SK-N-SH treated with all-trans-retinoic acid at 6 μM for 48 hours (cell line): ENCODE results near the gene ATXN7.

Source experiments
- ATAC-seq: fragments of 200-7000 bp; cut with Tn5 transposase; 3 replicates; pipeline ENCODE4 v1.9.1; 2020; ENCODE audit warnings: mild to moderate bottlenecking, moderate library complexity
- ARNTL ChIP-seq: fragments of 450-650 bp; formaldehyde crosslinking; IDR thresholded peaks from 2 replicates; pipeline ENCODE4 v1.5.0; 2020; ENCODE audit warnings: low read depth, mild to moderate bottlenecking, moderate library complexity, borderline replicate concordance
- BACH2 ChIP-seq: fragments of 250-450 bp; sonication (Bioruptor Pico); IDR thresholded peaks from 2 replicates; pipeline ENCODE4 v1.9.0; 2021; ENCODE audit warnings: mild to moderate bottlenecking, borderline replicate concordance
- CSDC2 ChIP-seq: fragments of 250-450 bp; sonication (Bioruptor Pico); IDR thresholded peaks from 2 replicates; pipeline ENCODE4 v1.5.0; 2020; ENCODE audit warnings: mild to moderate bottlenecking, moderate library complexity
- CSRNP3 ChIP-seq: fragments of 250-450 bp; sonication (Bioruptor Pico); IDR thresholded peaks from 2 replicates; pipeline ENCODE4 v1.5.1; 2021; ENCODE audit warnings: mild to moderate bottlenecking, moderate library complexity
- ESRRG ChIP-seq: fragments of 250-450 bp; sonication (Bioruptor Pico); IDR thresholded peaks from 2 replicates; pipeline ENCODE4 v1.6.1; 2021; ENCODE audit warnings: mild to moderate bottlenecking
- GLIS3 ChIP-seq: fragments of 250-450 bp; sonication (Bioruptor Pico); IDR thresholded peaks from 2 replicates; pipeline ENCODE4 v1.5.0; 2020; ENCODE audit warnings: mild to moderate bottlenecking, moderate library complexity
- ISL1 ChIP-seq: fragments of 250-450 bp; sonication (Bioruptor Pico); IDR thresholded peaks from 2 replicates; pipeline ENCODE4 v2.1.2; 2022; ENCODE audit warnings: mild to moderate bottlenecking, moderate library complexity
- OSR1 ChIP-seq: fragments of 250-450 bp; sonication (Bioruptor Pico); IDR thresholded peaks from 2 replicates; pipeline ENCODE4 v1.8.0; 2022; ENCODE audit warnings: moderate library complexity, mild to moderate bottlenecking, inconsistent platforms
- PATZ1 ChIP-seq: fragments of 250-450 bp; sonication (Bioruptor Pico); IDR thresholded peaks from 2 replicates; pipeline ENCODE4 v1.8.0; 2020; ENCODE audit warnings: mild to moderate bottlenecking, moderate library complexity, borderline replicate concordance
- POU6F1 ChIP-seq: fragments of 250-450 bp; sonication (Bioruptor Pico); IDR thresholded peaks from 2 replicates; pipeline ENCODE4 v1.8.0; 2021; ENCODE audit warnings: low read depth, mild to moderate bottlenecking, moderate library complexity, borderline replicate concordance
- PPARA ChIP-seq: fragments of 250-450 bp; sonication (Bioruptor Pico); IDR thresholded peaks from 2 replicates; pipeline ENCODE4 v1.5.0; 2020; ENCODE audit warnings: mild to moderate bottlenecking, borderline replicate concordance
- RARB ChIP-seq: fragments of 250-450 bp; sonication (Bioruptor Pico); IDR thresholded peaks from 2 replicates; pipeline ENCODE4 v1.8.0; 2021; ENCODE audit warnings: mild to moderate bottlenecking, moderate library complexity
- SNAI2 ChIP-seq: fragments of 250-450 bp; sonication (Bioruptor Pico); IDR thresholded peaks from 2 replicates; pipeline ENCODE4 v1.5.0; 2020; ENCODE audit warnings: mild to moderate bottlenecking, moderate library complexity
- TOX ChIP-seq: fragments of 250-450 bp; sonication (Bioruptor Pico); IDR thresholded peaks from 2 replicates; pipeline ENCODE4 v1.8.0; 2021; ENCODE audit warnings: mild to moderate bottlenecking, moderate library complexity, borderline replicate concordance
- TSHZ2 ChIP-seq: fragments of 250-450 bp; sonication (Bioruptor Pico); IDR thresholded peaks from 2 replicates; pipeline ENCODE4 v1.5.0; 2020; ENCODE audit warnings: mild to moderate bottlenecking, moderate library complexity
- ZC3H10 ChIP-seq: fragments of 250-450 bp; sonication (Bioruptor Pico); IDR thresholded peaks from 2 replicates; pipeline ENCODE4 v1.5.1; 2021; ENCODE audit warnings: mild to moderate bottlenecking, moderate library complexity
- ZFP3 ChIP-seq: fragments of 250-450 bp; sonication (Bioruptor Pico); IDR thresholded peaks from 2 replicates; pipeline ENCODE4 v1.5.0; 2020; ENCODE audit warnings: mild to moderate bottlenecking, moderate library complexity
- ZNF565 ChIP-seq: fragments of 450-650 bp; formaldehyde crosslinking; conservative IDR thresholded peaks from 2 replicates; pipeline ENCODE4 v1.5.0; 2020; ENCODE audit warnings: low read depth, mild to moderate bottlenecking, moderate library complexity
- ZNF70 ChIP-seq: fragments of 450-650 bp; formaldehyde crosslinking; IDR thresholded peaks from 2 replicates; pipeline ENCODE4 v1.5.0; 2020; ENCODE audit warnings: mild to moderate bottlenecking, moderate library complexity
- ZNF8 ChIP-seq: fragments of 450-650 bp; formaldehyde crosslinking; IDR thresholded peaks from 2 replicates; pipeline ENCODE4 v1.5.0; 2020; ENCODE audit warnings: mild to moderate bottlenecking, moderate library complexity

The ATXN7 gene

GRCh38 chr3:63891518-63891917 lies 27.9 kb downstream of the ATXN7 start:
- TF ChIP-seq OSR1 (CRISPR knock-in tag) (no peak), RARB (no peak), ZNF8 (CRISPR knock-in tag) (no peak), BACH2 (CRISPR knock-in tag) (no peak), ZFP3 (no peak), TOX (CRISPR knock-in tag) (no peak), ISL1 (no peak), SNAI2 (CRISPR knock-in tag) (no peak), TSHZ2 (CRISPR knock-in tag) (no peak), ESRRG (no peak), CSRNP3 (CRISPR knock-in tag) (no peak), GLIS3 (CRISPR knock-in tag) (no peak), PATZ1 (CRISPR knock-in tag) (no peak), ZNF565 (CRISPR knock-in tag) (no peak), ZNF70 (no peak), CSDC2 (CRISPR knock-in tag) (no peak)
- TF ChIP-seq, all 23 proteins: peak for 0
- ATAC-seq, result no peak

GRCh38 chr3:63892773-63893352 lies 29.2 kb downstream of the ATXN7 start:
- TF ChIP-seq ISL1, result no peak
- no peak for ATAC-seq

GRCh38 chr3:63895422-63896189 lies 31.9 kb downstream of the ATXN7 start:
- ATAC-seq, result no peak
- no peak for TF ChIP-seq CSRNP3 (CRISPR knock-in tag)
- no peak for TF ChIP-seq TSHZ2 (CRISPR knock-in tag)
- TF ChIP-seq ZNF565 (CRISPR knock-in tag), result no peak
- no peak for TF ChIP-seq POU6F1
- no peak for TF ChIP-seq ZC3H10 (CRISPR knock-in tag)
- TF ChIP-seq PATZ1 (CRISPR knock-in tag), result no peak
- no peak for TF ChIP-seq ZNF8 (CRISPR knock-in tag)
- no peak for TF ChIP-seq SNAI2 (CRISPR knock-in tag)
- TF ChIP-seq CSDC2 (CRISPR knock-in tag), result no peak
- no peak for TF ChIP-seq ISL1
- no peak for TF ChIP-seq ZFP3
- no peak for TF ChIP-seq ESRRG
- TF ChIP-seq PPARA, result no peak
- TF ChIP-seq ARNTL (CRISPR knock-in tag), result no peak
